A673 (cell line): ENCODE measurements around the gene FBXL19.

ENCODE experiments used
- CTCF ChIP-seq: fragments of 300-800, 200-600 bp; sonication (generic); conservative IDR thresholded peaks from 2 replicates; pipeline ENCODE4 v1.5.1; 2017; ENCODE audit warnings: low read depth, mild to moderate bottlenecking, antibody characterized with exemption, low read length, moderate library complexity, mixed read lengths
- EZH2 ChIP-seq: fragments of 200-600 bp; sonication (generic); IDR thresholded peaks from 2 replicates; pipeline ENCODE4 v1.6.1; 2017; ENCODE audit warnings: borderline replicate concordance, low read depth, mild to moderate bottlenecking, mixed read lengths, antibody characterized with exemption, low read length; ENCODE audit not compliant: poor library complexity, severe bottlenecking

GRCh38 chr16:30977502-30977901 is 54.1 kb downstream of the FBXL19 start:
- TF ChIP-seq CTCF, result peak; percentile 57
- TF ChIP-seq EZH2, result no peak
